Vagina (tissue), 2 donors: ENCODE data around the gene TOLLIP. TPM values are rescaled to one million over a fixed set of nuclear protein-coding genes. Genes with fewer than 3 reads are reported as not detected.

Source experiments
- DNase-seq, 2 donors: peaks; one replicate each; pipeline ENCODE4 v3.0.0-alpha.2; 2017; ENCODE audit errors: extremely low spot score in 2 of 2
- H3K27ac ChIP-seq: fragments of 200-600 bp; sonication (generic); one replicate; pipeline ENCODE4 v1.5.1; 2019
- H3K27me3 ChIP-seq: fragments of 200-600 bp; sonication (generic); one replicate; pipeline ENCODE4 v1.5.1; 2019
- H3K36me3 ChIP-seq, 2 donors: fragments of 200-600 bp; sonication (generic); one replicate each; pipeline ENCODE4 v1.5.1; 2017 to 2019
- H3K4me1 ChIP-seq: fragments of 200-600 bp; sonication (generic); one replicate; pipeline ENCODE4 v1.5.1; 2019
- H3K4me3 ChIP-seq, 2 donors: fragments of 200-600 bp; sonication (generic); 1 replicate in 1 of 2; 2 replicates in 1 of 2; pipeline ENCODE4 v1.5.1; 2016 to 2019
- H3K9me3 ChIP-seq: fragments of 200-600 bp; sonication (generic); one replicate; pipeline ENCODE4 v1.5.1; 2019
- POLR2A ChIP-seq, 2 donors: fragments of 450-650 bp; IDR thresholded peaks; one replicate each; pipeline ENCODE4 v1.6.1; 2017; ENCODE audit warnings: antibody characterized with exemption in 2 of 2, mild to moderate bottlenecking in 2 of 2, moderate library complexity in 2 of 2
- POLR2AphosphoS5 ChIP-seq, 2 donors: sonication (generic); formaldehyde crosslinking; IDR thresholded peaks; one replicate each; pipeline ENCODE4 v1.9.0; 2017; ENCODE audit warnings: antibody characterized with exemption in 2 of 2, mild to moderate bottlenecking in 2 of 2, low read depth in 1 of 2; ENCODE audit not compliant: insufficient read depth in 1 of 2
- intact Hi-C: fragments of 100-400 bp; cut with DNase I; formaldehyde crosslinking; loops from one replicate; pipeline ENCODE4 v1.15.1; 2023
- total RNA-seq: library from RNA; depleted of rRNA; stranded (reverse); fragments of >200 nt; gene quantifications from one replicate; pipeline ENCODE4 v1.2.3, GENCODE V29; 2016
- TF ChIP-seq, protein P1 (sequence below), 3 experiments: fragments of 450-650 bp in 2 of 3; fragments of 200-600 bp in 1 of 3; sonication (generic) in 1 of 3; IDR thresholded peaks; one replicate each; pipeline ENCODE4 v1.5.1; 2017 to 2019; ENCODE audit warnings: antibody characterized with exemption in 3 of 3, mild to moderate bottlenecking in 2 of 3, moderate library complexity in 2 of 3

TOLLIP gene
- total RNA-seq, 1 donor from 2014 or later, result 52.5 TPM

DNA sequence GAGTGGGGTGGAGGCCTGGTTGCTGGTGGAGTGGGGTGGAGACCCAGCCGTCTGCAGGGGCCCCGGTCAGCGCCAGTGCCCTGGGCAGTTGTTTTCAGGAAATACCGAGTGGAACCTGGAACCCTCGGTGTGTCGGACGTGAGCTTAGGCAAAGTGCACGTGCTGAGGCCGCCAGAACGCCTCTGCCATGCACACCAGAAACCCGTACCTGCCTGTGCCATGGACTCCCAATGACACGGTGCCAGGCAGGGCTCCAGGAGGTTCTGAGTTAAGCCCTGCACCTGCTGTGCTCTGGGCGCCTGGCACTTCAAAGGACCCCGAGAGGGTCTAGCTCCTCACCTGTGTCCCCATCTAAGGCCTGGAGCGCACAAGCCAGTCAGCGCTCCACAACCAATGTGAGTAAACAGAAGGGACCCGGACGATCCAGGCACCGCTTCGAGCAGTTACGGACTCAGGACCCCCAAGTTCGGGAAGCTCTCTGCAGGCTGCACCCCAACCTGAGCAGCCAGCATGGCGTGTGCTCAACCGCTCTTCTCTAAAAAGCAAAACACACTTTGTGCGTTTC lies 12.3 kb downstream of the TOLLIP start:
- Histone ChIP-seq H3K4me3 (no peak overlapping the region), H3K36me3 (peaks cover 0 to 27% of the 10 kb centered on the region in 2 donors), H3K4me1 (peaks cover 58% of the 10 kb centered on the region), H3K9me3 (no peaks in the 10 kb centered on the region), H3K27me3 (no peaks in the 10 kb centered on the region), H3K27ac (no peak overlapping the region)
- intact Hi-C loops, result no loop called here
- DNase-seq, result no peak
- TF ChIP-seq, protein P1, sequence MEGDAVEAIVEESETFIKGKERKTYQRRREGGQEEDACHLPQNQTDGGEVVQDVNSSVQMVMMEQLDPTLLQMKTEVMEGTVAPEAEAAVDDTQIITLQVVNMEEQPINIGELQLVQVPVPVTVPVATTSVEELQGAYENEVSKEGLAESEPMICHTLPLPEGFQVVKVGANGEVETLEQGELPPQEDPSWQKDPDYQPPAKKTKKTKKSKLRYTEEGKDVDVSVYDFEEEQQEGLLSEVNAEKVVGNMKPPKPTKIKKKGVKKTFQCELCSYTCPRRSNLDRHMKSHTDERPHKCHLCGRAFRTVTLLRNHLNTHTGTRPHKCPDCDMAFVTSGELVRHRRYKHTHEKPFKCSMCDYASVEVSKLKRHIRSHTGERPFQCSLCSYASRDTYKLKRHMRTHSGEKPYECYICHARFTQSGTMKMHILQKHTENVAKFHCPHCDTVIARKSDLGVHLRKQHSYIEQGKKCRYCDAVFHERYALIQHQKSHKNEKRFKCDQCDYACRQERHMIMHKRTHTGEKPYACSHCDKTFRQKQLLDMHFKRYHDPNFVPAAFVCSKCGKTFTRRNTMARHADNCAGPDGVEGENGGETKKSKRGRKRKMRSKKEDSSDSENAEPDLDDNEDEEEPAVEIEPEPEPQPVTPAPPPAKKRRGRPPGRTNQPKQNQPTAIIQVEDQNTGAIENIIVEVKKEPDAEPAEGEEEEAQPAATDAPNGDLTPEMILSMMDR (IDR thresholded peaks at IDR 0.05), result no peak
- TF ChIP-seq POLR2AphosphoS5 (IDR thresholded peaks at IDR 0.05; ENCODE audit: insufficient read depth in 1 of 2, low read depth in 1 of 2), result no peak
- no peak for TF ChIP-seq POLR2A (IDR thresholded peaks at IDR 0.05)

DNA sequence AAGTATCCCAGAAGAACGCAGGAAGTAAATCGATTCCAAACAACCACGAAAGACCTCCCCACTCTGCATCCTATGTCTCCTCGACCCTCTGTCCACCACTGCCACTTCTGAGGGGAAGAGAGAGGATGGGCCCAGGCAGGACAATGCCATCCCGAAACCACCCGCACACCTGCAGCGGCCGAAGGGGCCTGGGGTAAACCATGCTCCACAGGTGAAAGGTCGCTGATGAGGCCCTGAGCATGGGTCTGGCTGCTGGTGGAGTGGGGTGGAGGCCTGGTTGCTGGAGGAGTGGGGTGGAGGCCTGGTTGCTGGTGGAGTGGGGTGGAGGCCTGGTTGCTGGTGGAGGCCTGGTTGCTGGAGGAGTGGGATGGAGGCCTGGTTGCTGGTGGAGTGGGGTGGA lies 13.1 kb downstream of the TOLLIP start:
- no peak overlapping the region for H3K4me3 ChIP-seq
- H3K27me3 ChIP-seq, result no peaks in the 10 kb centered on the region
- TF ChIP-seq POLR2A (IDR thresholded peaks at IDR 0.05), result no peak
- no peak for TF ChIP-seq POLR2AphosphoS5 (IDR thresholded peaks at IDR 0.05; ENCODE audit: insufficient read depth in 1 of 2, low read depth in 1 of 2)
- TF ChIP-seq, protein P1 (IDR thresholded peaks at IDR 0.05), result no peak
- H3K9me3 ChIP-seq, result no peaks in the 10 kb centered on the region
- peaks cover 54% of the 10 kb centered on the region for H3K4me1 ChIP-seq
- intact Hi-C loops, result no loop called here
- H3K36me3 ChIP-seq, result peaks cover 0 to 27% of the 10 kb centered on the region in 2 donors
- no peak overlapping the region for H3K27ac ChIP-seq
- no peak for DNase-seq

DNA sequence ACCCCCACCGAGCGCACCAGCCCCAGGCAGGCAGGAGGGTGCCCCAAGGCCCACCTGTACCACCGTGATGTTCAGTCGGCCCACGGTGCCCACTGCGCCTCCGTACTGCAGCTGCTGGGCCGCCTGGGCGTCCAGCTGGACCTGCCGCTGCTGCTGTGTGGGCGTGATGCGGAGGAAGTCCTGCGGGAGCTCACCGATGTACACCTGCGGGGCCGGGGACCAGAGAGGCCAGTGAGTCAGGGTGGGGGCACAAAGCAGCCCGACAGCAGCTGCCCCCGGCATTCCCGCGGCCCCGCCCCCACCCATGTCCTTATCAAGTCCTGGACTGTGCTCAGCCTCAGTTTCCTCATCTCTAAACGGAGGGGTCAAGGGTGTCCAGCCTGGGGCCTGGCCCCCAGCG lies 13.8 kb downstream of the TOLLIP start:
- no peaks in the 10 kb centered on the region for H3K9me3 ChIP-seq
- no peaks in the 10 kb centered on the region for H3K27me3 ChIP-seq
- DNase-seq, result no peak
- intact Hi-C loops, result no loop called here
- peaks cover 47% of the 10 kb centered on the region for H3K4me1 ChIP-seq
- no peak overlapping the region for H3K4me3 ChIP-seq
- H3K27ac ChIP-seq, result no peak overlapping the region
- peaks cover 0 to 33% of the 10 kb centered on the region in 2 donors for H3K36me3 ChIP-seq
- TF ChIP-seq POLR2AphosphoS5 (IDR thresholded peaks at IDR 0.05; ENCODE audit: insufficient read depth in 1 of 2, low read depth in 1 of 2) (no peak), POLR2A (IDR thresholded peaks at IDR 0.05) (no peak)
- TF ChIP-seq, protein P1 (IDR thresholded peaks at IDR 0.05), result no peak

DNA sequence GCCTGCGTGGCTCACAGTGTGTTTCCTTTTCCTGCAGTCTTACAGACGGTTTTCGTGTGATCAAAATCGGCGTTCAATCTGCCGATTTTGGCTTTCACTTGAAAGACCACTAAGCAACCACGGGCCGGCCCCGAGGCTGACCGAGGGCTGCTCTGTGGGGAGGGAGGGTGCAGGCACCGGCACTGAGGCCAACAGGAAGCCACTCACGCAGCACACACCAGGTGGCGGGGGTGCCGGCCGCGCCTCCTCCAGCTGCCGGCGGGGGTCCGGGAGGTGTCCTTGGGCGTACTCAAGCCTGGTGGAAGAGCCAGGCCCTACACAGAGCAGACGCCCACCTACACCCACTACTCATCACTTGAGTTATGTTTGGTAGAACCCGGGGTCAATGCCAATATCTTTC lies 14.3 kb downstream of the TOLLIP start:
- H3K27me3 ChIP-seq, result no peaks in the 10 kb centered on the region
- TF ChIP-seq POLR2AphosphoS5 (IDR thresholded peaks at IDR 0.05; ENCODE audit: insufficient read depth in 1 of 2, low read depth in 1 of 2), result no peak
- TF ChIP-seq, protein P1 (IDR thresholded peaks at IDR 0.05), result no peak
- TF ChIP-seq POLR2A (IDR thresholded peaks at IDR 0.05), result no peak
- H3K9me3 ChIP-seq, result no peaks in the 10 kb centered on the region
- no peak for DNase-seq
- H3K36me3 ChIP-seq, result peaks cover 0 to 38% of the 10 kb centered on the region in 2 donors
- peaks cover 42% of the 10 kb centered on the region for H3K4me1 ChIP-seq
- intact Hi-C loops, result no loop called here
- no peak overlapping the region for H3K27ac ChIP-seq
- H3K4me3 ChIP-seq, result no peak overlapping the region

DNA sequence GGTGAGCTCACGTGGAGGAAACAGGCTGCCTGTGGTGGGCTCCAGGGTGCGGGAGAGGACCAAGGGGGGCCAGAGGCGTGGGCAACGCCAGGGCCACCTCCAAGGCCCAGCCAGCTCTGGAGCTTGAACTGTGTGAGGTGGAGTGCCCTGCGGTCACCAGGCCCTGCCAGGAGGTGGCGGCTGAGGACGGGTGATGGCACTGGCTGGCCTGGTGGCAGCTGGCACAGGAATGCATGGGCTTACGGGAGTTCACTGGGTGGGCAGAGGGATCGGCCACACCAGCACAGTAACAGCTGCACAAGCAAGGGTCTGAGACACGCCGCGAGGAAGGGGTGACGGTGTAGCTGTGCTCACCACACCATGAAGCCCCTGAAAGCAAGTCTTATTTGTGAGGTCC lies 15.8 kb downstream of the TOLLIP start:
- H3K27ac ChIP-seq, result no peak overlapping the region
- intact Hi-C loops, result no loop called here
- no peak overlapping the region for H3K4me3 ChIP-seq
- peaks cover 2 to 53% of the 10 kb centered on the region in 2 donors for H3K36me3 ChIP-seq
- TF ChIP-seq POLR2AphosphoS5 (IDR thresholded peaks at IDR 0.05; ENCODE audit: insufficient read depth in 1 of 2, low read depth in 1 of 2) (no peak), POLR2A (IDR thresholded peaks at IDR 0.05) (no peak)
- TF ChIP-seq, protein P1 (IDR thresholded peaks at IDR 0.05), result no peak
- no peak for DNase-seq
- no peaks in the 10 kb centered on the region for H3K9me3 ChIP-seq
- no peaks in the 10 kb centered on the region for H3K27me3 ChIP-seq
- peaks cover 29% of the 10 kb centered on the region for H3K4me1 ChIP-seq
